IMR-90 (cell line): ENCODE measurements around the gene FEV. TPM values are rescaled to one million over a fixed set of nuclear protein-coding genes. Genes with fewer than 3 reads are reported as not detected.

ENCODE experiments used
- ATAC-seq: fragments of 200-7000 bp; cut with Tn5 transposase; 2 replicates; pipeline ENCODE4 v1.9.1; 2020; ENCODE audit warnings: low read depth, mild to moderate bottlenecking, moderate library complexity
- BruUV-seq: library from RNA; stranded (reverse); fragments of 400-500 nt; replicated peaks from 2 replicates; lab custom pipeline; 2021; lab: Mats Ljungman, UMichigan
- CTCF ChIA-PET: fragments of 300-600 bp; formaldehyde crosslinking; extraction: SDS; loops from one replicate; lab custom pipeline; 2021; ENCODE audit warnings: antibody characterized with exemption; lab: Yijun Ruan, JAX
- POLR2A ChIA-PET: fragments of 300-600 bp; sonication (Branson Sonifier 250); formaldehyde crosslinking; loops from one replicate; lab custom pipeline; 2022; ENCODE audit warnings: antibody characterized with exemption; ENCODE audit not compliant: unreplicated experiment; lab: Charles Lee
- DNase-seq: peaks from one replicate; pipeline ENCODE4 v3.0.0; 2013
- H2AFZ ChIP-seq: replicated peaks from 2 replicates; pipeline ENCODE3; 2013; ENCODE audit warnings: low read length, mild to moderate bottlenecking; ENCODE audit not compliant: poor library complexity
- H2AK5ac ChIP-seq: 2 replicates; pipeline ENCODE4 v1.6.1; 2013; ENCODE audit warnings: low read depth, low read length, inconsistent platforms
- H2AK9ac ChIP-seq: replicated peaks from 2 replicates; pipeline ENCODE3; 2013; ENCODE audit warnings: mild to moderate bottlenecking, low read depth, low read length, moderate library complexity; ENCODE audit not compliant: poor library complexity
- H2BK120ac ChIP-seq: 2 replicates; pipeline ENCODE4 v1.6.1; 2013; ENCODE audit warnings: low read depth, low read length, inconsistent platforms
- H2BK15ac ChIP-seq: 3 replicates; pipeline ENCODE4 v1.6.1; 2013; ENCODE audit warnings: low read depth, low read length, inconsistent platforms
- H2BK20ac ChIP-seq: 2 replicates; pipeline ENCODE4 v1.6.1; 2013; ENCODE audit warnings: low read depth, mild to moderate bottlenecking, inconsistent platforms, low read length, moderate library complexity
- H2BK5ac ChIP-seq: 2 replicates; pipeline ENCODE4 v1.6.1; 2013; ENCODE audit warnings: mild to moderate bottlenecking, low read depth, low read length, inconsistent platforms; ENCODE audit not compliant: poor library complexity, severe bottlenecking
- H3K14ac ChIP-seq: replicated peaks from 2 replicates; pipeline ENCODE4 v1.6.1; 2013; ENCODE audit warnings: low read depth, low read length, inconsistent platforms
- H3K18ac ChIP-seq: 2 replicates; pipeline ENCODE4 v1.6.1; 2013; ENCODE audit warnings: low read depth, low read length, control low read depth
- H3K23ac ChIP-seq: 2 replicates; pipeline ENCODE4 v1.6.1; 2013; ENCODE audit warnings: low read depth, low read length, inconsistent platforms
- H3K27ac ChIP-seq: 2 replicates; pipeline ENCODE4 v1.5.1; 2013; ENCODE audit warnings: mild to moderate bottlenecking, control low read depth, low read length; ENCODE audit not compliant: insufficient read depth
- H3K27me3 ChIP-seq: 2 replicates; pipeline ENCODE4 v1.6.1; 2013; ENCODE audit warnings: low read length; ENCODE audit not compliant: control insufficient read depth, insufficient read depth
- H3K36me3 ChIP-seq: 2 replicates; pipeline ENCODE4 v1.6.1; 2013; ENCODE audit warnings: low read length, mixed read lengths; ENCODE audit not compliant: control insufficient read depth, insufficient read depth
- H3K4ac ChIP-seq: 2 replicates; pipeline ENCODE4 v1.6.1; 2013; ENCODE audit warnings: low read depth, low read length, inconsistent platforms
- H3K4me1 ChIP-seq: 2 replicates; pipeline ENCODE4 v1.6.1; 2013; ENCODE audit warnings: low read length, mixed read lengths; ENCODE audit not compliant: control insufficient read depth, insufficient read depth
- H3K4me2 ChIP-seq: 2 replicates; pipeline ENCODE4 v1.6.1; 2013; ENCODE audit warnings: low read depth, mild to moderate bottlenecking, control low read depth, low read length, moderate library complexity
- H3K4me3 ChIP-seq: 2 replicates; pipeline ENCODE4 v1.5.1; 2013; ENCODE audit warnings: low read depth, mild to moderate bottlenecking, control low read depth, low read length, moderate library complexity; ENCODE audit not compliant: insufficient read depth
- H3K56ac ChIP-seq: 2 replicates; pipeline ENCODE4 v1.6.1; 2013; ENCODE audit warnings: low read length, inconsistent platforms; ENCODE audit not compliant: insufficient read depth; ENCODE audit errors: extremely low read depth
- H3K79me1 ChIP-seq, 2 experiments: 2 replicates each; pipeline ENCODE4 v1.6.1; 2013; ENCODE audit warnings: low read length in 2 of 2, inconsistent platforms in 1 of 2, low read depth in 1 of 2
- H3K9ac ChIP-seq: 2 replicates; pipeline ENCODE4 v1.6.1; 2013; ENCODE audit warnings: low read depth, low read length, control low read depth
- H3K9me1 ChIP-seq: 2 replicates; pipeline ENCODE4 v1.6.1; 2013; ENCODE audit warnings: low read length, inconsistent platforms; ENCODE audit not compliant: insufficient read depth
- H3K9me3 ChIP-seq: 2 replicates; pipeline ENCODE4 v1.6.1; 2013; ENCODE audit warnings: low read length; ENCODE audit not compliant: control insufficient read depth, insufficient read depth
- H4K20me1 ChIP-seq: 2 replicates; pipeline ENCODE4 v1.6.1; 2013; ENCODE audit warnings: low read length, inconsistent platforms; ENCODE audit not compliant: insufficient read depth
- H4K5ac ChIP-seq: 2 replicates; pipeline ENCODE4 v1.6.1; 2013; ENCODE audit warnings: mild to moderate bottlenecking, low read depth, low read length, control low read depth
- H4K8ac ChIP-seq, 2 experiments: 2 replicates each; pipeline ENCODE4 v1.6.1; 2013; ENCODE audit warnings: low read depth in 2 of 2, low read length in 2 of 2, control low read depth in 1 of 2, inconsistent platforms in 1 of 2
- H4K91ac ChIP-seq: 2 replicates; pipeline ENCODE4 v1.6.1; 2013; ENCODE audit warnings: low read depth, low read length, inconsistent platforms; ENCODE audit not compliant: insufficient read depth
- BHLHE40 ChIP-seq: fragments of 150-350 bp; IDR thresholded peaks from 2 replicates; pipeline ENCODE4 v1.6.1; 2016; ENCODE audit warnings: mild to moderate bottlenecking, low read depth, low read length
- CEBPB ChIP-seq: IDR thresholded peaks from 2 replicates; pipeline ENCODE4 v1.6.1; 2012; ENCODE audit warnings: low read depth, low read length, improper control_type of control experiment
- CHD1 ChIP-seq: IDR thresholded peaks from 2 replicates; pipeline ENCODE4 v1.6.1; 2012; ENCODE audit warnings: low read depth, low read length, improper control_type of control experiment
- CTCF ChIP-seq: conservative IDR thresholded peaks from 2 replicates; pipeline ENCODE4 v1.5.1; 2012; ENCODE audit warnings: mild to moderate bottlenecking, low read depth, low read length, improper control_type of control experiment
- ELK1 ChIP-seq: fragments of 150-350 bp; IDR thresholded peaks from 2 replicates; pipeline ENCODE4 v1.6.1; 2016; ENCODE audit warnings: low read depth, mild to moderate bottlenecking, low read length, moderate library complexity, borderline replicate concordance
- FOS ChIP-seq: fragments of 150-350 bp; IDR thresholded peaks from 2 replicates; pipeline ENCODE4 v1.6.1; 2016; ENCODE audit warnings: low read depth, low read length
- MAFK ChIP-seq: IDR thresholded peaks from 2 replicates; pipeline ENCODE4 v1.6.1; 2012; ENCODE audit warnings: low read depth, low read length, improper control_type of control experiment
- MAZ ChIP-seq: IDR thresholded peaks from 2 replicates; pipeline ENCODE4 v1.6.1; 2012; ENCODE audit warnings: low read depth, mild to moderate bottlenecking, low read length, improper control_type of control experiment, moderate library complexity, borderline replicate concordance
- MXI1 ChIP-seq: IDR thresholded peaks from 2 replicates; pipeline ENCODE4 v1.6.1; 2012; ENCODE audit warnings: low read depth, mild to moderate bottlenecking, low read length, moderate library complexity, borderline replicate concordance
- NFE2L2 ChIP-seq: fragments of 150-350 bp; IDR thresholded peaks from 2 replicates; pipeline ENCODE4 v1.6.1; 2016; ENCODE audit warnings: low read depth, mild to moderate bottlenecking, low read length
- POLR2A ChIP-seq: IDR thresholded peaks from 2 replicates; pipeline ENCODE4 v1.6.1; 2012; ENCODE audit warnings: mild to moderate bottlenecking, low read depth, low read length
- RAD21 ChIP-seq: IDR thresholded peaks from 2 replicates; pipeline ENCODE4 v1.6.1; 2012; ENCODE audit warnings: low read length, improper control_type of control experiment
- RCOR1 ChIP-seq: IDR thresholded peaks from 2 replicates; pipeline ENCODE4 v1.6.1; 2012; ENCODE audit warnings: mild to moderate bottlenecking, low read length, improper control_type of control experiment; ENCODE audit not compliant: insufficient replicate concordance
- RFX5 ChIP-seq: IDR thresholded peaks from 2 replicates; pipeline ENCODE4 v1.8.0; 2012; ENCODE audit warnings: low read depth, mild to moderate bottlenecking, low read length, moderate library complexity
- SMC3 ChIP-seq: fragments of 150-350 bp; IDR thresholded peaks from 2 replicates; pipeline ENCODE4 v1.6.1; 2016; ENCODE audit warnings: low read depth, mild to moderate bottlenecking, antibody characterized with exemption, low read length, moderate library complexity
- USF2 ChIP-seq: fragments of 150-350 bp; IDR thresholded peaks from 2 replicates; pipeline ENCODE4 v1.6.1; 2017; ENCODE audit warnings: mild to moderate bottlenecking, antibody characterized with exemption, low read length, low read depth
- WGBS, 2 experiments: methylation state at CpG; one replicate each; pipeline versions ENCODE4 v1.1.5 to v1.1.7; 2013; ENCODE audit warnings: missing lambda C conversion rate in 2 of 2; ENCODE audit not compliant: insufficient read length in 1 of 2; ENCODE audit errors: extremely low coverage in 2 of 2; 5-methylcytosine and 5-hydroxymethylcytosine counted together
- dilution Hi-C: fragments of 300-500 bp; cut with HindIII; formaldehyde crosslinking; loops from one replicate; pipeline ENCODE4 v1.14.3; 2018; ENCODE audit warnings: low sequenced_read_pairs; ENCODE audit not compliant: unreplicated experiment
- in situ Hi-C: fragments of 300-500 bp; cut with MboI; formaldehyde crosslinking; loops from 3 replicates; pipeline ENCODE4 v1.14.3; 2019; ENCODE audit warnings: low sequenced_read_pairs, inconsistent platforms, mixed read lengths
- intact Hi-C: fragments of 100-400 bp; cut with micrococcal nuclease; formaldehyde crosslinking; loops from 2 replicates; pipeline ENCODE4 v1.10.0; 2022
- polyA plus RNA-seq, 3 experiments: library from polyadenylated mRNA; depleted of rRNA; stranded (reverse); fragments of >200 nt; gene quantifications; 2 replicates each; pipeline ENCODE4 v1.2.3, GENCODE V29; 2012; ENCODE audit warnings: low replicate concordance in 1 of 3
- total RNA-seq: library from RNA; depleted of rRNA; stranded (reverse); fragments of >200 nt; gene quantifications from 2 replicates; pipeline ENCODE4 v1.2.3, GENCODE V29; 2012

The FEV gene
- total and polyA plus RNA-seq, 2 of the 4 experiments (the other 2 are of a cell fraction), result not detected

- no peak overlapping the region for H3K4me3 ChIP-seq
- H3K23ac ChIP-seq, result no peak overlapping the region
- H3K36me3 ChIP-seq, result no peaks in the 10 kb centered on the region
- no peak for DNase-seq
- H3K9ac ChIP-seq, result no peak overlapping the region
- no peaks in the 10 kb centered on the region; the same call in 1 of the 2 replicates for H3K9me3 ChIP-seq
- no peaks in the 10 kb centered on the region for H3K9me1 ChIP-seq
- H2AFZ ChIP-seq, result no peak overlapping the region
- in situ Hi-C loops (no loop called here), intact Hi-C loops (no loop called here), dilution Hi-C loops (no loop called here)
- H3K18ac ChIP-seq, result no peak overlapping the region
- no peak for ATAC-seq
- H2BK120ac ChIP-seq, result no peak overlapping the region
- no peak overlapping the region for H2AK5ac ChIP-seq
- no peaks in the 10 kb centered on the region; the same call in 1 of the 2 replicates for H4K20me1 ChIP-seq
- BruUV-seq, result no TSS peak
- no CpG with 5 or more reads among the region's 3 CpGs for WGBS, 2 experiments
- no peak overlapping the region for H3K56ac ChIP-seq
- H3K4me2 ChIP-seq, result no peak overlapping the region
- H3K4me1 ChIP-seq, result no peaks in the 10 kb centered on the region
- no peak overlapping the region for H4K5ac ChIP-seq
- TF ChIP-seq MAZ (no peak), ELK1 (no peak), USF2 (no peak), FOS (no peak), RCOR1 (no peak), MXI1 (no peak), RAD21 (no peak), RFX5 (no peak), CEBPB (no peak), POLR2A (no peak), MAFK (no peak), CHD1 (no peak), BHLHE40 (no peak), NFE2L2 (no peak), SMC3 (no peak), CTCF (no peak)
- ChIA-PET CTCF (no interaction called here), POLR2A (no interaction called here)
- H2AK9ac ChIP-seq, result no peak overlapping the region
- H4K91ac ChIP-seq, result no peak overlapping the region
- H2BK15ac ChIP-seq, result no peak overlapping the region
- H3K79me1 ChIP-seq, result no peaks in the 10 kb centered on the region
- no peak overlapping the region for H2BK5ac ChIP-seq
- peaks cover 72% of the 10 kb centered on the region for H3K27me3 ChIP-seq
- no peak overlapping the region for H2BK20ac ChIP-seq
- H3K4ac ChIP-seq, result no peak overlapping the region
- no peak overlapping the region for H3K14ac ChIP-seq
- no peak overlapping the region for H4K8ac ChIP-seq
- no peak overlapping the region for H3K27ac ChIP-seq
These were observed 19.0 kb upstream of the FEV start for GRCh38 chr2:219003979-219004378.
